HL-60/S4 (cell line): ENCODE data around the gene S100A9.
"Not testable (repeated sequence)": the region's sequence is repeated elsewhere in the genome, so short reads cannot be mapped to it uniquely, and the experiment has no call there.

Experiments
- in situ Hi-C: fragments of 300-500 bp; cut with MboI; formaldehyde crosslinking; loops from 2 replicates; pipeline ENCODE4 v1.14.3; 2022; ENCODE audit warnings: low sequenced_read_pairs

Gene S100A9

GRCh38 chr1:153357853-153358690 lies at the start of gene S100A9:
Gene S100A9, plus strand, starts transcription at chr1:153357854. Its CDS starts 430 bp downstream, at chr1:153358284.
- in situ Hi-C loops, result no loop called here

- in situ Hi-C loops, result no loop called here
These were observed 49.1 kb upstream of the S100A9 start for GRCh38 chr1:153308540-153308939.

- in situ Hi-C loops, result no loop called here
These were observed 48.2 kb upstream of the S100A9 start for GRCh38 chr1:153309441-153309840.

GRCh38 chr1:153310526-153310925 lies 47.1 kb upstream of the S100A9 start:
- in situ Hi-C loops, result no loop called here

- in situ Hi-C loops, result no loop called here
These were observed 45.0 kb upstream of the S100A9 start, which contains the start of gene PGLYRP3 for GRCh38 chr1:153312570-153313186. Gene PGLYRP3, minus strand, starts transcription at chr1:153312952. Its CDS starts 2,287 bp downstream, at chr1:153310665.

- in situ Hi-C loops, result no loop called here
These were observed 44.4 kb upstream of the S100A9 start for GRCh38 chr1:153313288-153313687.

GRCh38 chr1:153314388-153314787 lies 43.3 kb upstream of the S100A9 start:
- in situ Hi-C loops, result not testable (repeated sequence)

- in situ Hi-C loops, result not testable (repeated sequence)
These were observed 41.6 kb upstream of the S100A9 start for GRCh38 chr1:153316013-153316412.

- in situ Hi-C loops, result not testable (repeated sequence)
These were observed 39.5 kb upstream of the S100A9 start for GRCh38 chr1:153318145-153318544.

GRCh38 chr1:153322568-153322967 lies 35.1 kb upstream of the S100A9 start:
- in situ Hi-C loops, result no loop called here

- in situ Hi-C loops, result no loop called here
These were observed 32.7 kb upstream of the S100A9 start for GRCh38 chr1:153324912-153325311.

- in situ Hi-C loops, result no loop called here
These were observed 23.8 kb upstream of the S100A9 start for GRCh38 chr1:153333902-153334301.

GRCh38 chr1:153336650-153337049 lies 21.0 kb upstream of the S100A9 start:
- in situ Hi-C loops, result no loop called here

GRCh38 chr1:153337980-153338853 lies 19.4 kb upstream of the S100A9 start:
- in situ Hi-C loops, result no loop called here

- in situ Hi-C loops, result no loop called here
These were observed 17.9 kb upstream of the S100A9 start for GRCh38 chr1:153339802-153340201.

GRCh38 chr1:153340356-153340755 lies 17.3 kb upstream of the S100A9 start:
- in situ Hi-C loops, result no loop called here

- in situ Hi-C loops, result no loop called here
These were observed 16.2 kb upstream of the S100A9 start for GRCh38 chr1:153341431-153341934.

- in situ Hi-C loops, result no loop called here
These were observed 15.5 kb upstream of the S100A9 start for GRCh38 chr1:153342178-153342577.

- in situ Hi-C loops, result no loop called here
These were observed 14.5 kb upstream of the S100A9 start for GRCh38 chr1:153343040-153343681.
